H9 (cell line): ENCODE results near the gene ARHGEF16. TPM values are rescaled to one million over a fixed set of nuclear protein-coding genes. Genes with fewer than 3 reads are reported as not detected.

Experiments
- DNase-seq: peaks from one replicate; pipeline ENCODE4 v3.0.0-alpha.2; 2017
- H2AFZ ChIP-seq: one replicate; pipeline ENCODE4 v1.6.1; 2013; ENCODE audit warnings: mild to moderate bottlenecking, low read length, control low read depth, moderate library complexity
- H2AK5ac ChIP-seq: 2 replicates; pipeline ENCODE4 v1.6.1; 2013; ENCODE audit warnings: low read length, control low read depth, mixed read lengths; ENCODE audit not compliant: insufficient read length
- H2BK120ac ChIP-seq: one replicate; pipeline ENCODE4 v1.6.1; 2013; ENCODE audit warnings: low read depth, mild to moderate bottlenecking, low read length, control low read depth, inconsistent platforms; ENCODE audit not compliant: poor library complexity, severe bottlenecking
- H2BK12ac ChIP-seq: 2 replicates; pipeline ENCODE4 v1.6.1; 2013; ENCODE audit warnings: low read length, control low read depth, mixed read lengths, low read depth; ENCODE audit not compliant: insufficient read length
- H2BK15ac ChIP-seq: 2 replicates; pipeline ENCODE4 v1.6.1; 2013; ENCODE audit warnings: low read depth, low read length, control low read depth
- H2BK20ac ChIP-seq: one replicate; pipeline ENCODE4 v1.6.1; 2013; ENCODE audit warnings: low read depth, mild to moderate bottlenecking, low read length, control low read depth, inconsistent platforms; ENCODE audit not compliant: poor library complexity, severe bottlenecking
- H2BK5ac ChIP-seq: 2 replicates; pipeline ENCODE4 v1.6.1; 2013; ENCODE audit warnings: low read length, control low read depth, mixed read lengths; ENCODE audit not compliant: insufficient read length
- H3K14ac ChIP-seq: 2 replicates; pipeline ENCODE4 v1.6.1; 2013; ENCODE audit warnings: low read length, control low read depth; ENCODE audit not compliant: insufficient read depth
- H3K18ac ChIP-seq: 2 replicates; pipeline ENCODE4 v1.6.1; 2013; ENCODE audit warnings: low read depth, mild to moderate bottlenecking, mixed read lengths, low read length, control low read depth; ENCODE audit not compliant: insufficient read length
- H3K23ac ChIP-seq: 2 replicates; pipeline ENCODE4 v1.6.1; 2013; ENCODE audit warnings: low read length, control low read depth, mixed read lengths, low read depth; ENCODE audit not compliant: insufficient read length
- H3K23me2 ChIP-seq: 2 replicates; pipeline ENCODE4 v1.6.1; 2013; ENCODE audit warnings: low read depth, mild to moderate bottlenecking, mixed read lengths, low read length, control low read depth; ENCODE audit not compliant: insufficient read length, poor library complexity, severe bottlenecking
- H3K27ac ChIP-seq: 2 replicates; pipeline ENCODE4 v1.5.1; 2013; ENCODE audit warnings: low read length, control low read depth, mixed read lengths, low read depth; ENCODE audit not compliant: insufficient read length
- H3K27me3 ChIP-seq: 2 replicates; pipeline ENCODE4 v1.6.1; 2013; ENCODE audit warnings: low read length, control low read depth, inconsistent platforms; ENCODE audit not compliant: insufficient read depth
- H3K4ac ChIP-seq: 2 replicates; pipeline ENCODE4 v1.6.1; 2013; ENCODE audit warnings: low read depth, mild to moderate bottlenecking, control low read depth, inconsistent platforms, low read length, moderate library complexity
- H3K4me1 ChIP-seq: 2 replicates; pipeline ENCODE4 v1.6.1; 2013; ENCODE audit warnings: low read length, control low read depth, inconsistent platforms; ENCODE audit not compliant: insufficient read depth
- H3K4me2 ChIP-seq: 2 replicates; pipeline ENCODE4 v1.6.1; 2013; ENCODE audit warnings: low read length, control low read depth, mixed read lengths; ENCODE audit not compliant: insufficient read length, insufficient read depth
- H3K56ac ChIP-seq: 2 replicates; pipeline ENCODE4 v1.6.1; 2013; ENCODE audit warnings: low read depth, mild to moderate bottlenecking, mixed read lengths, low read length, control low read depth; ENCODE audit not compliant: insufficient read length
- H3K79me1 ChIP-seq: 2 replicates; pipeline ENCODE4 v1.6.1; 2013; ENCODE audit warnings: low read depth, mild to moderate bottlenecking, moderate library complexity, low read length, control low read depth, inconsistent platforms; ENCODE audit not compliant: insufficient read depth, poor library complexity, severe bottlenecking
- H3K79me2 ChIP-seq: 2 replicates; pipeline ENCODE4 v1.6.1; 2013; ENCODE audit warnings: low read length, control low read depth, inconsistent platforms; ENCODE audit not compliant: insufficient read depth
- H3K9ac ChIP-seq: 2 replicates; pipeline ENCODE4 v1.6.1; 2013; ENCODE audit warnings: low read length, control low read depth, mixed read lengths; ENCODE audit not compliant: insufficient read length; ENCODE audit errors: extremely low read depth
- H3K9me3 ChIP-seq: one replicate; pipeline ENCODE4 v1.6.1; 2013; ENCODE audit warnings: low read depth, low read length, inconsistent platforms; ENCODE audit not compliant: control insufficient read depth
- H3T11ph ChIP-seq: one replicate; pipeline ENCODE4 v1.6.1; 2013; ENCODE audit warnings: mild to moderate bottlenecking, low read length, control low read depth, inconsistent platforms
- H4K20me1 ChIP-seq: one replicate; pipeline ENCODE4 v1.6.1; 2013; ENCODE audit not compliant: control insufficient read depth, insufficient read length, insufficient read depth
- H4K5ac ChIP-seq: 2 replicates; pipeline ENCODE4 v1.6.1; 2013; ENCODE audit warnings: low read depth, mild to moderate bottlenecking, mixed read lengths, low read length, control low read depth; ENCODE audit not compliant: insufficient read length
- H4K8ac ChIP-seq: replicated peaks from 2 replicates; pipeline ENCODE4 v1.6.1; 2013; ENCODE audit warnings: low read length, control low read depth, mixed read lengths, low read depth; ENCODE audit not compliant: insufficient read length
- H4K91ac ChIP-seq: 2 replicates; pipeline ENCODE4 v1.6.1; 2013; ENCODE audit warnings: low read depth, mild to moderate bottlenecking, moderate library complexity, mixed read lengths, low read length, control low read depth; ENCODE audit not compliant: insufficient read length
- H3K27ac Mint-ChIP-seq, 3 experiments: 2 replicates in 2 of 3; 3 replicates in 1 of 3; pipeline ENCODE4 v1.8.0; 2020 to 2021; ENCODE audit warnings: mixed read lengths in 3 of 3, mild to moderate bottlenecking in 1 of 3, moderate library complexity in 1 of 3
- H3K27me3 Mint-ChIP-seq: 2 replicates; pipeline ENCODE4 v1.8.0; 2021; ENCODE audit warnings: low read depth, mild to moderate bottlenecking, moderate library complexity, mixed read lengths
- H3K36me3 Mint-ChIP-seq, 3 experiments: 2 replicates in 2 of 3; 3 replicates in 1 of 3; pipeline ENCODE4 v1.8.0; 2020 to 2021; ENCODE audit warnings: low read depth in 3 of 3, mixed read lengths in 3 of 3; ENCODE audit not compliant: insufficient read depth in 1 of 3
- H3K4me1 Mint-ChIP-seq, 2 experiments: 2 replicates each; pipeline ENCODE4 v1.8.0; 2020; ENCODE audit warnings: mixed read lengths in 2 of 2
- H3K4me3 Mint-ChIP-seq, 2 experiments: 2 replicates in 1 of 2; 3 replicates in 1 of 2; pipeline ENCODE4 v1.8.0; 2020 to 2021; ENCODE audit warnings: mild to moderate bottlenecking in 2 of 2, mixed read lengths in 2 of 2, moderate library complexity in 1 of 2
- H3K9me3 Mint-ChIP-seq, 2 experiments: 2 replicates in 1 of 2; 3 replicates in 1 of 2; pipeline ENCODE4 v1.8.0; 2020; ENCODE audit warnings: mild to moderate bottlenecking in 2 of 2, mixed read lengths in 2 of 2, moderate library complexity in 1 of 2
- WGBS: extraction: QIAGEN DNeasy Blood & Tissue Kit; methylation state at CpG from one replicate; pipeline ENCODE4 v1.1.7; 2013; ENCODE audit warnings: missing lambda C conversion rate, low lambda C conversion rate, mixed read lengths; ENCODE audit not compliant: insufficient read length; ENCODE audit errors: extremely low coverage; 5-methylcytosine and 5-hydroxymethylcytosine counted together
- total RNA-seq: library from RNA; stranded (reverse); gene quantifications from 2 replicates; pipeline ENCODE4 v1.2.1, GENCODE V29; 2021
- TF ChIP-seq, protein P1 (sequence below): fragments of 200-600 bp; sonication (generic); conservative IDR thresholded peaks from 3 replicates; pipeline ENCODE4 v1.8.0; 2021; ENCODE audit warnings: antibody characterized with exemption, mild to moderate bottlenecking

The ARHGEF16 gene
- total RNA-seq, 1 experiment from 2014 or later: 48.5 TPM

- peaks cover 0 to 19% (median 9%) of the 10 kb centered on the region in 3 experiments; a peak in 4 of 7 replicates for H3K36me3 Mint-ChIP-seq
- H3K27ac ChIP-seq: no peak overlapping the region
- DNase-seq: peak; percentile 44
- H3K4ac ChIP-seq: no peak overlapping the region; the same call in 1 of the 2 replicates
- TF ChIP-seq, protein P1, sequence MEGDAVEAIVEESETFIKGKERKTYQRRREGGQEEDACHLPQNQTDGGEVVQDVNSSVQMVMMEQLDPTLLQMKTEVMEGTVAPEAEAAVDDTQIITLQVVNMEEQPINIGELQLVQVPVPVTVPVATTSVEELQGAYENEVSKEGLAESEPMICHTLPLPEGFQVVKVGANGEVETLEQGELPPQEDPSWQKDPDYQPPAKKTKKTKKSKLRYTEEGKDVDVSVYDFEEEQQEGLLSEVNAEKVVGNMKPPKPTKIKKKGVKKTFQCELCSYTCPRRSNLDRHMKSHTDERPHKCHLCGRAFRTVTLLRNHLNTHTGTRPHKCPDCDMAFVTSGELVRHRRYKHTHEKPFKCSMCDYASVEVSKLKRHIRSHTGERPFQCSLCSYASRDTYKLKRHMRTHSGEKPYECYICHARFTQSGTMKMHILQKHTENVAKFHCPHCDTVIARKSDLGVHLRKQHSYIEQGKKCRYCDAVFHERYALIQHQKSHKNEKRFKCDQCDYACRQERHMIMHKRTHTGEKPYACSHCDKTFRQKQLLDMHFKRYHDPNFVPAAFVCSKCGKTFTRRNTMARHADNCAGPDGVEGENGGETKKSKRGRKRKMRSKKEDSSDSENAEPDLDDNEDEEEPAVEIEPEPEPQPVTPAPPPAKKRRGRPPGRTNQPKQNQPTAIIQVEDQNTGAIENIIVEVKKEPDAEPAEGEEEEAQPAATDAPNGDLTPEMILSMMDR: peak; percentile 44; the same call in 2 of the 3 replicates
- H3K4me2 ChIP-seq: no peak overlapping the region
- H4K5ac ChIP-seq: no peak overlapping the region
- no peak overlapping the region for H3T11ph ChIP-seq
- H2AK5ac ChIP-seq: no peak overlapping the region
- H3K79me2 ChIP-seq: no peaks in the 10 kb centered on the region
- H3K27me3 Mint-ChIP-seq: peaks cover 4% of the 10 kb centered on the region
- H3K14ac ChIP-seq: no peak overlapping the region
- H2BK120ac ChIP-seq: no peak overlapping the region
- H3K9ac ChIP-seq: no peak overlapping the region
- no CpG with 5 or more reads among the region's 18 CpGs for WGBS
- no peak overlapping the region for H2BK5ac ChIP-seq
- no peaks in the 10 kb centered on the region for H3K79me1 ChIP-seq
- peaks cover 2 to 29% of the 10 kb centered on the region in 2 experiments; a peak in 3 of 5 replicates for H3K9me3 Mint-ChIP-seq
- no peak overlapping the region for H2BK15ac ChIP-seq
- no peak overlapping the region for H3K27ac Mint-ChIP-seq
- H3K27me3 ChIP-seq: no peaks in the 10 kb centered on the region
- H3K56ac ChIP-seq: no peak overlapping the region
- no peaks in the 10 kb centered on the region for H3K9me3 ChIP-seq
- no peaks in the 10 kb centered on the region for H4K20me1 ChIP-seq
- H4K91ac ChIP-seq: no peak overlapping the region
- H3K4me1 Mint-ChIP-seq: peaks cover 2 to 3% of the 10 kb centered on the region in 2 experiments; a peak in 3 of 4 replicates
- H3K4me3 Mint-ChIP-seq: no peak overlapping the region
- H3K23ac ChIP-seq: no peak overlapping the region
- no peak overlapping the region for H2BK12ac ChIP-seq
- H3K23me2 ChIP-seq: no peaks in the 10 kb centered on the region
- H2BK20ac ChIP-seq: no peak overlapping the region
- H2AFZ ChIP-seq: no peak overlapping the region
- H4K8ac ChIP-seq: no peak overlapping the region
- no peaks in the 10 kb centered on the region for H3K4me1 ChIP-seq
- no peak overlapping the region for H3K18ac ChIP-seq
Observed at GRCh38 chr1:3482378-3482849, 27.9 kb downstream of the ARHGEF16 start.
